IPS DF 4.7 (cell line): ENCODE measurements around the gene LTBP1.
"Not testable (repeated sequence)": the region's sequence is repeated elsewhere in the genome, so short reads cannot be mapped to it uniquely, and the experiment has no call there.

ENCODE experiments used
- DNase-seq: peaks from one replicate; pipeline ENCODE4 v3.0.0-alpha.2; 2013; ENCODE audit warnings: low spot score; ENCODE audit errors: extremely low read depth

Gene LTBP1

GRCh38 chr2:33377048-33377447 is 430.3 kb downstream of the LTBP1 start:
- no peak for DNase-seq

GRCh38 chr2:33378556-33379210 is 431.9 kb downstream of the LTBP1 start:
- DNase-seq, result no peak

- no peak for DNase-seq
These were observed 433.4 kb downstream of the LTBP1 start for GRCh38 chr2:33380001-33380609.

DNA sequence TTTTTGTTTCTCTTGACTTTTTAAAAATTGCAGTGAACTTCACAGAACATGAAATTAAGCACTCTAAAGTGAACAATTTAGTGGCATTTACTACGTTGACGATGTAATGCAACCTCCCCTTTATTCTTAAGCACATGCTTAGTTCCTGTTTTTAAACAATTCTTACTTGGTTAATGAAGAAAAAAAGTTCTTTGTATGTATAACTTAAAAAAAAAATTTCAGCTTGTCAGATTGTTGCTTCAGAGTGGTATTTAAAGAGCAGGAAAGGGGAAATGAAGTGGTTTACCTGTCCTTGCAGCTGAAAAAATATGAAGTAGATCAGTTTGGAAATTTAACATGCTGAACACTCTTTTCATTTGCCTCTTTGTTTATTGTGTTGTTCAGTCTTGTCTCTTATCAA is 434.0 kb downstream of the LTBP1 start:
- no peak for DNase-seq

DNA sequence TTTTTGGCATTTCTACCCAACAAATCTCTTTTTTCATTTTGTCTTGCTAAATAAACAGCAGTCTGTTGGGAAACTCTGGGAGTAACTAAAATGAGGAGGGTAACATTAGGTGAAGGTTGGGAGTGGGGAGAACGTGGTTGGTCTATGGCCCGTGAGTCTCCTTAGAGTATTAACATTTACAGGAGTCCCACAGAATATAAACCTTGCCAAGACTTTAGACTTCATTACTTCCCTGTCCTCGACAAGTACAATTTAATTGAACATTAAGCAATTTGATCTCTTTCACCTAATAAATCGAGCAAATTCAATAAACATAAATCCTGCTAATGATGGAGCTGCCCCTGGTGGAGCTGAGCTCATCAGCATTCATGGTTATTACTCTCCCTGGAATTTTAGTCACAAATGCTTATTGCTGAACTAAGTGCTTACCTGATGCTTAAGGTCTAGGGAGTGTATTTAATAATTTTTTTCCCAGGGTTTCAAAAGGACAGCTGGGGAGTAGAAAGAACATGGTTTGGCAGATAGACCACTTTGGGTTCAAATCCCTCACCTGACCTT is 434.6 kb downstream of the LTBP1 start:
- DNase-seq, result no peak

GRCh38 chr2:33383855-33384598 is 437.3 kb downstream of the LTBP1 start:
- no peak for DNase-seq

DNA sequence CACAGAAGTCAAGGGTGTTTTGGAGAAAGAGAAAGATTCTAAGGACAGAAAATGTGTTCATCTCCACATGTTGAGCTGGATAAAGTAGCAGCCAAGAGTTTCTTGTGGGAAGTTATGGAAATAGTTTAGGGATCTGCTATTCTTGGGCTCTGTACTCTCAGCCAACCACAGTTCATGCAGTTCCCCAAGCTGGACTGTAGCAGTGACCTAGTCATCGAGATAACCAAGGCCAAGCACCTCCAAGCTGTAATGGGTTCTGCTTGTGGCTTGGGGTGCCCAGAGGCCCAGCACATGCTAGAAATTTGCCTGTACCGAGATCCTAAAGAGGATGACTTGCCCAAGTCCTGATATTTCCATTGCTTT is 437.8 kb downstream of the LTBP1 start:
- DNase-seq, result no peak

- no peak for DNase-seq
These were observed 442.2 kb downstream of the LTBP1 start for GRCh38 chr2:33388996-33389395.

- DNase-seq, result not testable (repeated sequence)
These were observed 442.9 kb downstream of the LTBP1 start for GRCh38 chr2:33389695-33390094.

DNA sequence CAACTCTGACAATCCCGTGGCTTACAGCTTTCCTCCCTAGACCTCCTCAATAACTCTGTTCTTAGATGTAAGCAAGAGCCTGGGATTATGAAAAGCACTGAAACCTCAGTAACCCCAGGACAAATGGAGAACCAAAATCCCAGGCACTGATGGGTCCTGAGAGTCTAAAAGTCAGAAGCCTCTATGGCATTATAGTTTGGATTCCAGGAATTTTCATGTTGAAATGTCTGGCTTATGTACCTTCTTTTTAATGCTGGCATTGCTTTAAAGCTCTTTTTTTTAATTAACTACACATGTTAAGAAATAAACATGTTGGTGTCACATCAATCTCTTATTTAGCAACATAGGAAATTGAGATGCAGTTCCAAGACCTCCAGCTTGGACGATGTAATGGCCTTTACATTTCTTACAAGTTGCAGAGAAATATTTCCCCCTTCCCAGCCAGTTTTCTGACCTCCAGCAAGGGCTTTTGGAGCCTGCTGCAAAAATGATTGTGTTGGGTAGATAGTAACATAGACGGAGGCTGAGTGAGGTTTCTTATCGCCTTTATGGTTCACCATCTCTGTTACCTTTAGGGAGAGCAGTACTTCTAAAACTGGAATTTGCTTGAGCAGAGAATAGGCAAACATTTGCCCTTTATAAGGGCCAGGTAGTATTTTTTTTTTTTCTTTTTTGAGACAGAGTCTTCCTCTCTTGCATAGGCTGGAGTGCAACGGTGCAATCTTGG is 444.9 kb downstream of the LTBP1 start:
- DNase-seq, result no peak

- no peak for DNase-seq
These were observed 445.6 kb downstream of the LTBP1 start for GRCh38 chr2:33392366-33392765.

GRCh38 chr2:33395034-33395433 is 448.3 kb downstream of the LTBP1 start:
- DNase-seq, result no peak

DNA sequence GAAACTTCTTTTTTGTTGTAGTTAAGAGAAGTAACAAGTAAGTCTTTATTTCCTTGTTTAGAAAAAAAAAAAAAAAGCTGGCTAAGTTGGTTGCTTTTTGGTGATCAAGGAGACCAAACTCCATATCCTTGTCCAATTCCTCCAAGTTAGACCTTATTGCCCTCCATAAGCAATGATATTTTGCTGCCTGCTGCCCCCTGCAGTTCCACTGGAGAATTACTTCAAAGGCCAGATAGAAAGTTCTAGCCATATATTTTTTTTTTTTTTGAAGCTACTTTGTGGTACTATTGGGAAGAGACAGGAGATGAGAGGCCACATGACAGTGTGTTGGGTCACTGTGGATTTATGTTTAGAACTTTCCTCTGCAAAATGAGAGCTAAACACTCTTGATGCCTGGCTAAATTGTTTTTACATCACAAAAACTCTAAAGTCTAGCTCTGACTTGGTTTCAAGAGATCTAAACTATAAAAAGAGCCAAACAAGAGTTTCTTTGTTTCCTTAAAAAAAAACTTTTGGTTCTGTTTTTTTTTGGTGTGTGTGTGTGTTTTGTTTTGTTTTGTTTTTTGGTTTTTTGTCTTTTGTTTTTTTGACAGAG is 449.0 kb downstream of the LTBP1 start:
- DNase-seq, result no peak

- DNase-seq, result no peak
These were observed 457.6 kb downstream of the LTBP1 start for GRCh38 chr2:33404321-33404720.

DNA sequence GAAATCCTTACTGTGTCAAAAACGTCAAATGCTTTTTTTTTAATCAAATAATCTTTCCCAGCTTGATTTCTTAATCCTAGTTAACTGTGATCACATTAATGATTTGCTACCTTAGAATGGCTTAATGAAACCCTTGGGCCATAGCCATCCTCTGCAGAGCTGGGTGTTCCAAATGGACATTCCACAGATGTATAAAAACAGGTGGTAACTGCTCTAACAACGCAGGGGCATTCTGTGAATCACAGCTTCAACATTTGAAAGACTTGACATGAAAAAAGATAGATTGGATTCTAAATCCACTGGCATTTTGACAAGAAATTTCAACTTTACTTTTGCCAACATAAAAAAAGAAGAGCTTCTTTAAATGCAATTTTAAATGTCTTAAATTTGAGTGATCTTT is 459.9 kb downstream of the LTBP1 start:
- no peak for DNase-seq

DNA sequence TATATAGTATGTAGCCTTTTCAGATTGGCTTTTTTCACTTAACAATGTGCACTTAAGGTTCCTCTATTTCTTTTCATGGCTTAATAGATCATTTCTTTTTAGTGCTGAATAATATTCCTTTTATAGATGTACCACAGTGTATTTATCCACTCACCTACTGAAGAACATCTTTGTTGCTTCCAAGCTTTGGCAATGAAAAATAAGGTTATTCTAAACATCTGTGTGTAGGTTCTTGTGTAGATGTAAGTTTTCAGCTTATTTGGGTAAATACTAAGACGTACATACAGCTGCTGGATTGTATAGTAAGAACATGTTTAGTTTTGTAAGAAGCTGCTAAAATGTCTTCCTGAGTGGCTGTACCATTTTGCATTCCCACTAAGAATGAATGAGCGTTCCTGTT is 461.4 kb downstream of the LTBP1 start:
- DNase-seq, result no peak

DNA sequence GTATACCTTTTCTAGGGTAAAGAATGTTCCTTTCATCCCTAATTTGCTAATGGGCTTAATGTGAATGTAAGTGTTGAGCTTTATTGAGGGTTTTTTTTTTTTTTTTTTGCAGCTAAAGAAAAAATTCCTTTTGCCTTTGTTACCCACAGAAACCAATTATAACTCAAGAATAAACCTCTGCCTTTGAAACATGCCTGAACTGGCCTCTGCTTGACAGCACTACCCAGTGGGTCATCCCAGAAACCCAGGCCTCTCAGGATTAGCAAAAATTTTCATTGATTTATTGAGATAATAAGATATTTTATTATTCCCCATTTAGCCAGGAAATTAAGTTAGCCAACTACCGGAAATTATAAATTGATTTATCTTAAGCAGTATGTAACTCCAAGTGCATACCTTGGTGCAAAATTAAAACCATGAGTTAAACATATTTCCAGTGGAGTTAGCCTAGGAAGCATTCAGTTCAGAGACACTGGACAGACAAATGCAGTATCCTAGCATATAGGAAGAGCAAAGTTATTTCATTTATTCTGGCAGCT is 462.7 kb downstream of the LTBP1 start:
- no peak for DNase-seq

DNA sequence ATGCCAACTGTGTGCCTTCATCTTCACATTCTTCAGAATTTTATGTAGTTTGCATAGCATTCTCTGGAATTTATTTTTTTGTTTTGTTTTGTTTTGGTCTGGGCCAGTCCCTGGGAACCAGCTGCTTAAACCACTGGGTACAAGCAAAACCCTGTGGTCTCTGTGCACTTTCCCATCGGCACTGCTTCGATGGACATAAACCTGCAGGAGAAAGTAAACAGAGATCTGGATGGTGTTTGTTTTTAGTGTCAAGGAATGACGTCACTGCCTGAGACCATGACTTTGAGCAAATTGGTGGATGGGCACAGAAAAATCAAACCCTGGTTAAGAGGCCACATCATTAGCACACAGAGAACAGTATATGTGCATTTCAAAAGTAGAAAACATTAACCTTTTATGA is 465.0 kb downstream of the LTBP1 start:
- no peak for DNase-seq

DNA sequence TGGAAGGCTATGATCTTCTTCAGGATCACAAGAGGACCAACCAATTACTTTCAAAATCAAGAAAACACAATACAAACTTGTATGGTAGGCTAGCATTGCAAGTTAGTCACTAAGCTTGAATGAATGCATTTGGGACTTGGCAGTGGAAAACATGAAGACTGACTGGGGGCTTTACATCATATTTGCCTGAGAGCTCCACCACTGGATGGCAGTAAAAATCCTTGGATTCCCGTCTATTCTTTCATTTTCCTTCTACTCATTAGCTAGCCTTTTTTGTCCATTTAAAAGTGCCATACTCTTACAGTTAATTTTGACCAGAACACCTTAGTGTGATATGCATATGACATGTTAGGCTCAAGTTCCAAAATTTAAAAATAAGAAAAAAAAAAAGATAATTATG is 466.2 kb downstream of the LTBP1 start:
- no peak for DNase-seq

DNA sequence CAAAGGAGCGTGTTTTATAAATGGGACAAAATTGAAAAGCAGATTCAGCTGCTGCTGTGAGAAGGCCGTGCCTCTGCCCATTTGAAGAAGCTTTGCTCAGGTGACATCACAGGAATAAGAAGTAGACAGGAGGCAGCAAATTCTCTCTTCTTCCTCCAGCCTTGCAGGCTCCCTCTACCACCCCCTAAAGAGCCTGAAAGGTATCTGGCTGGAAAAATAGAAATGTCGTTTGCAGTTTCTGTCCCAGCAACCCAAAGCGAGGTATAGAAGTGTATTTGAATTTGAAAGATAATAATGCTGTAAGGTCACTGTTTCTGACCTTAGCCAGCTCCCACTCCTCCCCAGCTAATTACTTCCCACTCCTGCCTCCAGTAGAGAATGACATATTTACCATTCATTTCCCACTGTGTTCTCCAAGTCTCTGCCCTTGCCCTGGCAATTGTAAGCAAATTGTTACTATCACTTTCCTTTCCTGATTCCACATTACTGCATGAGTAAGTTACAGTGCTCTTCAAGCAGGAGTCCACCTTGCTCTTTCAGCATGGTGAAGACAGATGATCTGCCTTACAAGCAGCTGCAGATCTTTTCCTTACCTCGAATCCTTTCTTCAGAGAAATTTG is 472.9 kb downstream of the LTBP1 start:
- no peak for DNase-seq

GRCh38 chr2:33420726-33421125 is 474.0 kb downstream of the LTBP1 start:
- DNase-seq, result no peak
